Lung (tissue), 12 donors: ENCODE measurements around the gene SLC2A10. TPM values are rescaled to one million over a fixed set of nuclear protein-coding genes. Genes with fewer than 3 reads are reported as not detected.

ENCODE experiments used
- ATAC-seq: fragments of 200-7000 bp; cut with Tn5 transposase; one replicate; pipeline ENCODE4 v1.9.1; 2020; ENCODE audit warnings: moderate number of reproducible peaks; ENCODE audit not compliant: insufficient read depth, low FRiP score
- DNase-seq, 3 donors: peaks; one replicate each; pipeline ENCODE4 v3.0.0-alpha.2; 2013 to 2017
- H3K27ac ChIP-seq, 2 donors: one replicate each; pipeline ENCODE4 v1.5.1; 2013; ENCODE audit warnings: mild to moderate bottlenecking in 2 of 2, moderate library complexity in 2 of 2, control low read depth in 1 of 2, inconsistent platforms in 1 of 2, low read depth in 1 of 2, low read length in 1 of 2
- H3K27me3 ChIP-seq, 3 donors: one replicate each; pipeline ENCODE4 v1.5.1; 2013; ENCODE audit warnings: low read length in 2 of 3; ENCODE audit not compliant: control insufficient read depth in 3 of 3, insufficient read depth in 3 of 3
- H3K36me3 ChIP-seq, 4 donors: one replicate each; pipeline ENCODE4 v1.5.1; 2013; ENCODE audit warnings: low read length in 4 of 4, mild to moderate bottlenecking in 1 of 4, moderate library complexity in 1 of 4; ENCODE audit not compliant: control insufficient read depth in 4 of 4, insufficient read depth in 4 of 4
- H3K4me1 ChIP-seq, 5 donors: one replicate each; pipeline ENCODE4 v1.5.1; 2013; ENCODE audit warnings: low read length in 5 of 5, mild to moderate bottlenecking in 2 of 5, moderate library complexity in 1 of 5; ENCODE audit not compliant: control insufficient read depth in 5 of 5, insufficient read depth in 5 of 5
- H3K4me3 ChIP-seq: one replicate; pipeline ENCODE4 v1.5.1; 2013; ENCODE audit warnings: mild to moderate bottlenecking, control low read depth, moderate library complexity
- H3K9ac ChIP-seq, 2 donors: one replicate each; pipeline ENCODE4 v1.5.1; 2013; ENCODE audit warnings: low read length in 2 of 2, control low read depth in 1 of 2; ENCODE audit not compliant: insufficient read depth in 1 of 2
- H3K9me3 ChIP-seq, 4 donors: one replicate each; pipeline ENCODE4 v1.5.1; 2013; ENCODE audit warnings: low read length in 3 of 4, mild to moderate bottlenecking in 1 of 4, moderate library complexity in 1 of 4; ENCODE audit not compliant: control insufficient read depth in 4 of 4, insufficient read depth in 3 of 4
- WGBS, 2 donors: extraction: QIAGEN DNeasy Blood & Tissue Kit; methylation state at CpG; one replicate each; pipeline ENCODE4 v1.1.7; 2013; 5-methylcytosine and 5-hydroxymethylcytosine counted together
- polyA plus RNA-seq, 2 donors: library from polyadenylated mRNA; stranded (reverse); fragments of 200-250 nt; gene quantifications; one replicate each; pipeline ENCODE4 v1.2.1, GENCODE V29; 2013
- total RNA-seq, 2 donors: library from RNA; depleted of rRNA in 1 of 2; stranded (reverse); fragments of >200 nt in 1 of 2; gene quantifications; one replicate each; pipeline ENCODE4 v1.2.1, GENCODE V29; 2014 to 2021
- TF ChIP-seq, protein P1 (sequence below): IDR thresholded peaks from 2 replicates; pipeline ENCODE4 v1.5.1; 2012; ENCODE audit warnings: mild to moderate bottlenecking; ENCODE audit errors: control extremely low read depth, extremely low read depth
- donor health status: control.
- donor health status: control.
- donor health status: Bipolar disorder and iron deficiency.
- donor health status: healthy.
- donor health status: DM: yes; HTN: yes; CAD: no.

The SLC2A10 gene
- total and polyA plus RNA-seq, 4 donors, result 7.4 to 20.6 (median 12.1) TPM

GRCh38 chr20:46704714-46705377 lies 4.6 kb upstream of the SLC2A10 start:
- Histone ChIP-seq H3K9me3 (peaks cover 0 to 3% (median 0%) of the 10 kb centered on the region in 4 donors), H3K36me3 (peaks cover 0 to under 1% (median 0%) of the 10 kb centered on the region in 4 donors), H3K27me3 (no peaks in the 10 kb centered on the region), H3K27ac (peak overlapping the region in 1 of 2 donors; percentile 24), H3K4me1 (peaks cover 0 to 8% (median 3%) of the 10 kb centered on the region in 5 donors), H3K4me3 (no peak overlapping the region), H3K9ac (no peak overlapping the region)
- TF ChIP-seq, protein P1, sequence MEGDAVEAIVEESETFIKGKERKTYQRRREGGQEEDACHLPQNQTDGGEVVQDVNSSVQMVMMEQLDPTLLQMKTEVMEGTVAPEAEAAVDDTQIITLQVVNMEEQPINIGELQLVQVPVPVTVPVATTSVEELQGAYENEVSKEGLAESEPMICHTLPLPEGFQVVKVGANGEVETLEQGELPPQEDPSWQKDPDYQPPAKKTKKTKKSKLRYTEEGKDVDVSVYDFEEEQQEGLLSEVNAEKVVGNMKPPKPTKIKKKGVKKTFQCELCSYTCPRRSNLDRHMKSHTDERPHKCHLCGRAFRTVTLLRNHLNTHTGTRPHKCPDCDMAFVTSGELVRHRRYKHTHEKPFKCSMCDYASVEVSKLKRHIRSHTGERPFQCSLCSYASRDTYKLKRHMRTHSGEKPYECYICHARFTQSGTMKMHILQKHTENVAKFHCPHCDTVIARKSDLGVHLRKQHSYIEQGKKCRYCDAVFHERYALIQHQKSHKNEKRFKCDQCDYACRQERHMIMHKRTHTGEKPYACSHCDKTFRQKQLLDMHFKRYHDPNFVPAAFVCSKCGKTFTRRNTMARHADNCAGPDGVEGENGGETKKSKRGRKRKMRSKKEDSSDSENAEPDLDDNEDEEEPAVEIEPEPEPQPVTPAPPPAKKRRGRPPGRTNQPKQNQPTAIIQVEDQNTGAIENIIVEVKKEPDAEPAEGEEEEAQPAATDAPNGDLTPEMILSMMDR, result no peak
- WGBS, 2 donors, result 65 to 72% methylated on average over 7 of the region's 7 CpGs
- ATAC-seq (no peak), DNase-seq (no peak)

DNA sequence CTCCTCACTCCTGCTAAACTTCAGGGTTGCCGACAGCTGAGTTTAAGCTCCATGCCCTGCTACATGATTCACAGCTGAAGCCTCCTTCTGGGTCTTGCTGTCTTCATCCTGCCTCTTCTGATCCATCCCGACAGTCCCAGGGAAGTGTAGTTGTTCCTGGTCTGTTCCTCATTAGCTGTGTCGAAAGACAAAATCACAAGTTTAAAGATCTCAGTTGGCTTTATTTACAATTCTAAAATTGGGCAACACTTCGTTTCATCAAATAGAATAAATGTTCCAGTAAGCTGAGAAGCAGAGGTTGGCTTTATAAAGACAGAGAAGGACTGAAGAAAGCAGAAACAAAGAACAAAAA lies 4.1 kb upstream of the SLC2A10 start:
- TF ChIP-seq, protein P1, result no peak
- H3K4me1 ChIP-seq, result peaks cover 0 to 12% (median 3%) of the 10 kb centered on the region in 5 donors
- 59 to 68% methylated on average over 4 of the region's 4 CpGs for WGBS, 2 donors
- H3K27ac ChIP-seq, result no peak overlapping the region
- DNase-seq, result no peak
- H3K27me3 ChIP-seq, result no peaks in the 10 kb centered on the region
- H3K9ac ChIP-seq, result no peak overlapping the region
- peaks cover 0 to 3% (median 0%) of the 10 kb centered on the region in 4 donors for H3K36me3 ChIP-seq
- no peak for ATAC-seq
- H3K4me3 ChIP-seq, result no peak overlapping the region
- peaks cover 0 to 3% (median 0%) of the 10 kb centered on the region in 4 donors for H3K9me3 ChIP-seq

GRCh38 chr20:46706242-46706641 lies 3.2 kb upstream of the SLC2A10 start:
- 95 to 98% methylated on average over 2 of the region's 2 CpGs for WGBS, 2 donors

More at GRCh38 chr20:46706242-46706641, 3.2 kb upstream of the SLC2A10 start:
- ATAC-seq, result no peak
- no peaks in the 10 kb centered on the region for H3K27me3 ChIP-seq
- no peak overlapping the region for H3K27ac ChIP-seq
- TF ChIP-seq, protein P1, result no peak
- peaks cover 0 to 5% (median 0%) of the 10 kb centered on the region in 4 donors for H3K36me3 ChIP-seq
- no peak overlapping the region for H3K9ac ChIP-seq
- peaks cover 0 to 15% (median 3%) of the 10 kb centered on the region in 5 donors for H3K4me1 ChIP-seq
- DNase-seq, result no peak
- peaks cover 0 to 3% (median 0%) of the 10 kb centered on the region in 4 donors for H3K9me3 ChIP-seq
- no peak overlapping the region for H3K4me3 ChIP-seq
